ENCODE measurements around the gene CD79A.

Gene CD79A

DNA sequence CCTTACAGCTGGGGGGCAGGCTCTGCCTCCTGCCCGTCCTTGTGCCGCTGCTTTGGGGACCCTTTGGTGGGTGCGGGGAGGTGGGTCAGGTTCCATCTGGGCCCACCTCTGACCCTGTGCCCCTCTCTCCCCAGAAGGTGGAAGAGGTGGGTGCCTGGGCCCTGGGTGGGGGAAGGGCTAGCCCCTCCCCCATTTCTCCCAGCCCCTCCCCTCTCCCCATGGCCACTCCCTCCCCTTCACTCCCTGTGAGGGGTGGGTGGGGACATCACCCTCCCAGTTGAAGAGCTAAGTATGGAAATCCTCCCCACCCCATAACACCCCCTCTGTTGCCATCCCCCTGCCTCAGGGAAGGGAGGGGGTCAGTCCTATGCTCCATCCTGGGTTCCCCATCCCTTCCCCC lies 20.1 kb downstream of the CD79A start:
- H3K4me3 ChIP-seq (ENCODE audit: extremely low read depth, insufficient read depth, low read length, poor library complexity, severe bottlenecking), result no peak overlapping the region
- H3K27ac ChIP-seq (ENCODE audit: low read depth, low read length, severe bottlenecking), result no peak overlapping the region
- H3K4me1 ChIP-seq (ENCODE audit: control insufficient read depth, insufficient read depth, low read length, poor library complexity, severe bottlenecking), result no peaks in the 10 kb centered on the region
- no CpG with 5 or more reads among the region's 3 CpGs for WGBS, 2 experiments (ENCODE audit: insufficient coverage in 2 of 2)
- no peaks in the 10 kb centered on the region for H3K9me3 ChIP-seq (ENCODE audit: control insufficient read depth, low read length)
- H3K36me3 ChIP-seq (ENCODE audit: control insufficient read depth, insufficient read depth, low read length), result peaks cover 65% of the 10 kb centered on the region

DNA sequence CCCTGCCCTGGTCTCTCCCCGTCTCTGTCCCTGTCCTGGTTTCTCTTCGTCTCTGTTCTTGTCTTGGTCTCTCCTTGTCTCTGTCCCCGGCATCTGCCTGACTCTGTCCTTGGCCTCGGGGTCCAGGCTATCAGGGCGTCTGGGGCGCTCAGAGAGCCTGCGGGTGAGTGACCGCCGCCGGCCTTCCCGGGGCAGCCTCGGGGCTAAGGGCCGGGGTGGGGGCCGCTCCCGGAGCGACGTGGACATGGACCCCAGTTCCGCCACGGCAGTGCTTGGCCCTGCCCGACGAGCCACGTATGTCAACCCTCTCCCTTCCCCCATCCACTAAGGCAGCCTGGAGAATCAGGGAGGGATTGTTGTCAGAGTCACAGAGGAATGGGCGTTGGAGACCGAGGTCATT lies 20.7 kb downstream of the CD79A start:
- H3K4me3 ChIP-seq (ENCODE audit: extremely low read depth, insufficient read depth, low read length, poor library complexity, severe bottlenecking), result no peak overlapping the region
- H3K4me1 ChIP-seq (ENCODE audit: control insufficient read depth, insufficient read depth, low read length, poor library complexity, severe bottlenecking), result no peaks in the 10 kb centered on the region
- H3K36me3 ChIP-seq (ENCODE audit: control insufficient read depth, insufficient read depth, low read length), result peaks cover 65% of the 10 kb centered on the region
- no peak overlapping the region for H3K27ac ChIP-seq (ENCODE audit: low read depth, low read length, severe bottlenecking)
- 95% methylated on average over 14 to 22 of the region's 24 CpGs for WGBS, 2 experiments (ENCODE audit: insufficient coverage in 2 of 2)
- H3K9me3 ChIP-seq (ENCODE audit: control insufficient read depth, low read length), result no peaks in the 10 kb centered on the region

DNA sequence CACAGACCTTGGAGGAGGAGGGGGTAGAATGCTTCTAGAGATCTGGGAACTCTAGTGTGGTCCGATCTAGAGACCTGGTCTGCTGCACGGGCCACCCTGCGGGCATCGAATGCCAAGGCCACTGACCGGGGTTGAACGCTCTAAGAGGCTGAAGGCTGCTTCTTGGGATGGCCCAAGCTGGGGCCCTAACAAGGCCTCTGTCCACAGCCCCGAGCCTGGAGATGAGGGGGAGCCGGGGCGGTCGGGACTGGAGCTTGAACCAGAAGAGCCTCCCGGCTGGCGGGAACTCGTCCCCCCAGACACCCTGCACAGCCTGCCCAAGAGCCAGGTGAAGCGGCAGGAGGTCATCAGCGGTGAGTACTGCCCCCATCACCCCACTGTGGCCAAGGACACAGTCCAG lies 21.2 kb downstream of the CD79A start:
- 93 to 97% methylated on average over 14 to 15 of the region's 15 CpGs for WGBS, 2 experiments (ENCODE audit: insufficient coverage in 2 of 2)
- H3K36me3 ChIP-seq (ENCODE audit: control insufficient read depth, insufficient read depth, low read length), result peaks cover 66% of the 10 kb centered on the region

DNA sequence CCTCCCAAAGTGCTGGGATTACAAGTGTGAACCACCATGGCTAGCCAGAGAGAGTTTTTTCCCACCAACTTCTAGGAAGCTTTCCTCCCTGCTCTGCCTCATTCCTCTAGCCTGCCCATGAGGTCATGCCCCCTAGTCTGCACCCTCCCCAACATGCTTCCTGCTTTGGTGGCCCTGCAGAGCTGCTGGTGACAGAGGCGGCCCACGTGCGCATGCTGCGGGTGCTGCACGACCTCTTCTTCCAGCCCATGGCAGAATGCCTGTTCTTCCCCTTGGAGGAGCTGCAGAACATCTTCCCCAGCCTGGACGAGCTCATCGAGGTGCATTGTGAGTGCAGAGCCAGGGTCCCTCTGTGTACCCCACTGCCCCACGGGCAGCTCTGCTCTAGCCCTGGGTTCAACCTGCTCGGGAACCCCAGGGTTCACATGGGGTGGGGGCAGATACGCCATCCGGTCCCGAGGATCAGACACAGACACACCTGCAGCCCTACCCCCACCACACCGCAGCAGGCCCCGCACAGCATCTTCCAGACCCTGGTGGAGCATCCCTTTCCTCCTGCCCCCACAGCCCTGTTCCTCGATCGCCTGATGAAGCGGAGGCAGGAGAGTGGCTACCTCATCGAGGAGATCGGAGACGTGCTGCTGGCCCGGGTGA lies 24.8 kb downstream of the CD79A start:
- no peaks in the 10 kb centered on the region for H3K9me3 ChIP-seq (ENCODE audit: control insufficient read depth, low read length)
- no peak overlapping the region for H3K4me3 ChIP-seq (ENCODE audit: extremely low read depth, insufficient read depth, low read length, poor library complexity, severe bottlenecking)
- H3K4me1 ChIP-seq (ENCODE audit: control insufficient read depth, insufficient read depth, low read length, poor library complexity, severe bottlenecking), result no peaks in the 10 kb centered on the region
- 95 to 96% methylated on average over 15 to 21 of the region's 21 CpGs for WGBS, 2 experiments (ENCODE audit: insufficient coverage in 2 of 2)
- H3K36me3 ChIP-seq (ENCODE audit: control insufficient read depth, insufficient read depth, low read length), result peaks cover 79% of the 10 kb centered on the region
- no peak overlapping the region for H3K27ac ChIP-seq (ENCODE audit: low read depth, low read length, severe bottlenecking)

More for the DNA sequence above, 21.2 kb downstream of the CD79A start:
- H3K9me3 ChIP-seq (ENCODE audit: control insufficient read depth, low read length), result no peaks in the 10 kb centered on the region
- no peaks in the 10 kb centered on the region for H3K4me1 ChIP-seq (ENCODE audit: control insufficient read depth, insufficient read depth, low read length, poor library complexity, severe bottlenecking)
- H3K27ac ChIP-seq (ENCODE audit: low read depth, low read length, severe bottlenecking), result no peak overlapping the region
- no peak overlapping the region for H3K4me3 ChIP-seq (ENCODE audit: extremely low read depth, insufficient read depth, low read length, poor library complexity, severe bottlenecking)

DNA sequence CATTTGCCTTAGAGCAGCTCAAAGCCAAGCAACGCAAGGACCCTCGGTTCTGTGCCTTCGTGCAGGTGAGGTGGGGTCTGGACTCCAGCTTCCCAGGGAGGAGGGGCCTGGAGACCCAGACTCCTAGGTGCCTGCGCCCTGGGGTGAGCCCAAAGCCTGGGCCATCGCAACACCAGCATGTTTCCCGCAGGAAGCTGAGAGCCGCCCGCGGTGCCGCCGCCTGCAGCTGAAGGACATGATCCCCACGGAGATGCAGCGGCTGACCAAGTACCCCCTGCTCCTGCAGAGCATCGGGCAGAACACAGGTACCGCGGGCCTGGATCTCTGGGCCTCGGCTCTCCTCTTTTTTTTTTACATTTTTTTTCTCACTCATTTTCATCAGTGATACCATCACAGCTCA lies 25.5 kb downstream of the CD79A start:
- H3K36me3 ChIP-seq (ENCODE audit: control insufficient read depth, insufficient read depth, low read length), result peaks cover 84% of the 10 kb centered on the region
- no peaks in the 10 kb centered on the region for H3K4me1 ChIP-seq (ENCODE audit: control insufficient read depth, insufficient read depth, low read length, poor library complexity, severe bottlenecking)
- H3K4me3 ChIP-seq (ENCODE audit: extremely low read depth, insufficient read depth, low read length, poor library complexity, severe bottlenecking), result no peak overlapping the region
- no peak overlapping the region for H3K27ac ChIP-seq (ENCODE audit: low read depth, low read length, severe bottlenecking)
- WGBS, 2 experiments (ENCODE audit: insufficient coverage in 2 of 2), result 90 to 96% methylated on average over 16 to 17 of the region's 17 CpGs
- no peaks in the 10 kb centered on the region for H3K9me3 ChIP-seq (ENCODE audit: control insufficient read depth, low read length)

DNA sequence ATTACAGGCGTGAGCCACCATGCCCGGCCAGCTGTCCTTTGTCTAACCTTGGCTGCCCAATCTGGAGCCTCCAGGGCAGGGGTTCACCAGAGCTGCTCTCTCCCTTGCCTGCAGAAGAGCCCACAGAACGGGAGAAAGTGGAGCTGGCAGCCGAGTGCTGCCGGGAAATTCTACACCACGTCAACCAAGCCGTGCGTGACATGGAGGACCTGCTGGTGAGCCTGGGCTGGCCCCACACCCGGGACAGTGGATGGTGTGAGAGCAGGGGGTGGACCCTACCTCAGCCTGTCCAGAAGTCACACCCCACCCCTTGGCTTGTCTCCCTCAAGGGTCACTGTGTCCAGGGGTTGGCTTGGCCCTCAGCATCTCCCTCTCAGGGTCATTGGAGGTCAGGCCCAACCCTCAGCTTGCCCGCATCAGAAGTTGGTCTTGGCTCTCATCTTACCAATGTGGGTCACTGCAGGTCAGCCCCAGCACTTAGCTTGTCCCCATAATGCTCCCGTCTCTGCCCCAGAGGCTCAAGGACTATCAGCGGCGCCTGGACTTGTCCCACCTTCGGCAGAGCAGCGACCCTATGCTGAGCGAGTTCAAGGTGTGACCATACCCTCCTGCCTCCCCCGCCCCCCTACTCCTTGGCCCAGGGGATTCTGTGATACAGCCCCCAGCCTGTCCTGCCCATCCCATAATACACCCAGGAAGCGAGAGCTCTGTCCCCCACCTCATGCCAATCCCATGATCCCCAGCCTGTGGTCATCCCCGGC lies 26.3 kb downstream of the CD79A start:
- H3K27ac ChIP-seq (ENCODE audit: low read depth, low read length, severe bottlenecking), result no peak overlapping the region
- peaks cover 76% of the 10 kb centered on the region for H3K36me3 ChIP-seq (ENCODE audit: control insufficient read depth, insufficient read depth, low read length)
- H3K9me3 ChIP-seq (ENCODE audit: control insufficient read depth, low read length), result no peaks in the 10 kb centered on the region
- 93 to 96% methylated on average over 14 to 19 of the region's 19 CpGs for WGBS, 2 experiments (ENCODE audit: insufficient coverage in 2 of 2)
- no peaks in the 10 kb centered on the region for H3K4me1 ChIP-seq (ENCODE audit: control insufficient read depth, insufficient read depth, low read length, poor library complexity, severe bottlenecking)
- no peak overlapping the region for H3K4me3 ChIP-seq (ENCODE audit: extremely low read depth, insufficient read depth, low read length, poor library complexity, severe bottlenecking)

DNA sequence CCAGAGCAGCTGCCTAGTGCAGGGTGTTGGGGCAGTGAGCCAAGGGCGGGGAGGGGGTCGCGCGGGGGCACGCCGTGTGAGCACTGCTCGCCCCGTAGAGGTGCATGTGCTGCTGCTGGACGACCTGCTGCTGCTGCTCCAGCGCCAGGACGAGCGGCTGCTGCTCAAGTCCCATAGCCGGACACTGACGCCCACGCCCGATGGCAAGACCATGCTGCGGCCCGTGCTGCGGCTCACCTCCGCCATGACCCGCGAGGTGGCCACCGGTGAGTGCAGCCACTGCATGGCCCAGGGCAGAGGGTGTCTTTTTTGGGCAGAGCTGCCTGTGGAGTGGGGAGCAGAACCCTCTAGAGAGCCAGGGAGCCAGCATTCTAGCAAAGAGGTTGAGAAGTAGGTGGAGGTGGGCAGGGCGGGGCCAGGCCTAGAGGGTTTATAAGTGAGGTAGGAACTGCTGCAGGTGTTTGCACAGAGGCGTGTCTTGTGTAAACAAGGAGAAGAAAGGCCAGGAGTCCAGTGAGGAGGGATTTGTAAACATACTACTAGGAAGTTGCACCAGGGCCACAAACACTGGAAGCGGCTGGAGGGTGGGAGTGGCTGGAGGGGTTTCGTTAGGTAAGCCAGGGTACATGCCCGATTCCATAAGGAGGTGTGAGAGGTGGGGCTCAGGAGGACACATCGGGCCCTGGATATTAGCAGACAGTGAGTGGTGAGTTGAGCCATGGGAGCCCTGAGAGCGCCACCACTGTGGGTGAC lies 27.2 kb downstream of the CD79A start:
- WGBS, 2 experiments (ENCODE audit: insufficient coverage in 2 of 2), result 91 to 96% methylated on average over 18 to 29 of the region's 30 CpGs
- Histone ChIP-seq H3K27ac (ENCODE audit: low read depth, low read length, severe bottlenecking) (no peak overlapping the region), H3K4me1 (ENCODE audit: control insufficient read depth, insufficient read depth, low read length, poor library complexity, severe bottlenecking) (no peaks in the 10 kb centered on the region), H3K9me3 (ENCODE audit: control insufficient read depth, low read length) (no peaks in the 10 kb centered on the region), H3K36me3 (ENCODE audit: control insufficient read depth, insufficient read depth, low read length) (peaks cover 75% of the 10 kb centered on the region), H3K4me3 (ENCODE audit: extremely low read depth, insufficient read depth, low read length, poor library complexity, severe bottlenecking) (no peak overlapping the region)

DNA sequence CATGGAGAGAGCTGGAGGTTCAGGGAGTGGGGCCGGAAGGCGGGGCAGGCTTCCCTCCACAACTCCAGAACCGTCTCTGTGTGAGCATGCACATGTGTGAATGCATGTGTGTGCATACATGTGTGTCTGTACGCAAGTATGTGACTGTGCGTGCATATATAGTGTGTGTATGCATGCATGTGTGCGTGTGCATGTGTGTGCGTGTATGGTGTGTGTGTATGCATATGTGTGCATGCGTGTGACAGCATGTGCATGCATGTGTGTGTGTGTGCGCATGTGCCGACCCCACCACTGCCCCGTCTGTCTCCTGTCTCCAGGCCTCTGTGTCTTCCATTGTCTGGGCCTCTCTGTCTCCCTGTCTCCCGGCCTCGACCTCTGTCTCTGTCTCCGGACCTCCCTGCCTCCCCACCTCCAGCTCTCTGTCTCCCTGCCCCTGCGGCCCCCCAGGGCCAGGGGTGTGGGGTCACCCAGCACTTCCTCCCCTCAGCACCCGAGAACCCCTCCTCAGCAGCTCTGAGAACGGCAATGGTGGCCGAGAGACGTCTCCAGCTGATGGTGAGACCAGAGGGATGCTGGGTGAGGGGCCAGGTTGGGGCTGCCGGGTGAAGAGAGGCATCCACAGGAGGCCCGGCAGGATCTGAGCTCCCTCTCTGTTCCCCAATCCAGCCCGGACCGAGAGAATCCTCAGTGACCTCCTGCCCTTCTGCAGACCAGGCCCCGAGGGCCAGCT lies 28.4 kb downstream of the CD79A start:
- H3K4me1 ChIP-seq (ENCODE audit: control insufficient read depth, insufficient read depth, low read length, poor library complexity, severe bottlenecking), result no peaks in the 10 kb centered on the region
- no peak overlapping the region for H3K4me3 ChIP-seq (ENCODE audit: extremely low read depth, insufficient read depth, low read length, poor library complexity, severe bottlenecking)
- no peaks in the 10 kb centered on the region for H3K9me3 ChIP-seq (ENCODE audit: control insufficient read depth, low read length)
- no peak overlapping the region for H3K27ac ChIP-seq (ENCODE audit: low read depth, low read length, severe bottlenecking)
- H3K36me3 ChIP-seq (ENCODE audit: control insufficient read depth, insufficient read depth, low read length), result peaks cover 68% of the 10 kb centered on the region
- 92 to 96% methylated on average over 17 to 19 of the region's 24 CpGs for WGBS, 2 experiments (ENCODE audit: insufficient coverage in 2 of 2)

DNA sequence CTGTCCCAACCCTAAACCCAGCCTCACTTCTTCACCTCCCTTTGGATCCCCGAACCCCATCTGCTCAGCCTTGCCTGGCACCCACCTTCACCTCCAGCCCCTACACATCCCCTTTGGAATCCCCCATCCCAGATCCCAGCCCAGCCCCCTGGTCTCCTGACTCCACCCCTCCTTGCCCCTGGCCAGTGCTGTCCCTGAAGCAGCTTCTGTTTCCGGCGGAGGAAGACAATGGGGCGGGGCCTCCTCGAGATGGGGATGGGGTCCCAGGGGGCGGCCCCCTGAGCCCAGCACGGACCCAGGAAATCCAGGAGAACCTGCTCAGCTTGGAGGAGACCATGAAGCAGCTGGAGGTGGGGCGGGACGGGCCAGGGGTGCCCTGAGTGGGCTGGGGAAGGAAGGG lies 29.2 kb downstream of the CD79A start:
- WGBS, 2 experiments (ENCODE audit: insufficient coverage in 2 of 2), result 80 to 85% methylated on average over 6 of the region's 9 CpGs
- Histone ChIP-seq H3K4me1 (ENCODE audit: control insufficient read depth, insufficient read depth, low read length, poor library complexity, severe bottlenecking) (no peaks in the 10 kb centered on the region), H3K4me3 (ENCODE audit: extremely low read depth, insufficient read depth, low read length, poor library complexity, severe bottlenecking) (no peak overlapping the region), H3K36me3 (ENCODE audit: control insufficient read depth, insufficient read depth, low read length) (peaks cover 65% of the 10 kb centered on the region), H3K9me3 (ENCODE audit: control insufficient read depth, low read length) (no peaks in the 10 kb centered on the region), H3K27ac (ENCODE audit: low read depth, low read length, severe bottlenecking) (no peak overlapping the region)

DNA sequence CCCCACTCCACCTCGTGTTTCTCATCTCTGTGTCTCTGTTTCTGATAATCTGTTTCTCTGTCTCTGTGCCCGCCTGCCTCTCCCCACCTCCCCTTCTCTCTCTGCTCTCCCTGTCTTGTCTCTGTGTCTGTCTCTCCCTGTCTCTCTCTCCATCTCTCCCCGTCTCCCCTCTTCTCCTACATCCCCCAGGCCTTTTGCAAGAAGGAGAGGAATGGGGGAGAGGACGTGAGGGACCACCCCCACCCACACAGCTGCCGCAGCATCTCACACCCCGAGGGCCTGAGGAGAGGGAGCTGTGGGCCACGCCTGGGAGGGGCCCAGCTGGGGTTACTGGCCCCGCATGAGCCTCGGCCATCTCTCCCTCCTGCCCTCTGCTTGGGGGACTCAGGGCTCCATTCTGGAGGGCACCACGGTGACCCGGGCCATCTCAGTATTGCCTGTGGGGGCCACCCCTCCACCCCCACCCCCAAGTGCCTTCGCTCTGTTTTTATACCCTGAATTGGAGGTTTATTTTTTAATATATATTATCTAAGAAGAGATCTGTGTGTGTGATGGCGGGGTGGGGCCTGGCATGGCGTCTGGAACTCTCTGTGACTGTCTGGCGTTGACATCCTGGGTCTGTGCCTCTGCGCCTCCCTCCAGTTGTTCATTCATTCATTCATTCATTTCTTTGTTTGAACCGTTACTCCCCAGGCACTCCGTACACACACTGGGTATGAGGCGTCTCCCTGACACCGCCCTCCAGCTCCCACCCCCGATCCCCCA lies 30.0 kb downstream of the CD79A start:
- no peak overlapping the region for H3K27ac ChIP-seq (ENCODE audit: low read depth, low read length, severe bottlenecking)
- WGBS, 2 experiments (ENCODE audit: insufficient coverage in 2 of 2), result 89 to 98% methylated on average over 7 to 10 of the region's 21 CpGs
- peaks cover 57% of the 10 kb centered on the region for H3K36me3 ChIP-seq (ENCODE audit: control insufficient read depth, insufficient read depth, low read length)
- no peak overlapping the region for H3K4me3 ChIP-seq (ENCODE audit: extremely low read depth, insufficient read depth, low read length, poor library complexity, severe bottlenecking)
- H3K4me1 ChIP-seq (ENCODE audit: control insufficient read depth, insufficient read depth, low read length, poor library complexity, severe bottlenecking), result no peaks in the 10 kb centered on the region
- H3K9me3 ChIP-seq (ENCODE audit: control insufficient read depth, low read length), result no peaks in the 10 kb centered on the region
